Stimulated activated naive B cell treated with anti-CD40 and anti-IgM and Interleukin-4, amounts not matched to agents 10 μg/mL and 1 μg/mL and 100 μg/mL, for 72 hours (primary cell): ENCODE data around the gene PHKB.
A peak's percentile ranks its signal among the peaks of the same experiment; 100 is the strongest.

Experiments used
- ATAC-seq, 2 donors: fragments of 150-1000 bp; cut with Tn5 transposase; replicated peaks; 2 replicates each; pipeline ENCODE4 v1.10.0; 2021; ENCODE audit warnings: moderate library complexity in 1 of 2
- DNase-seq: peaks from one replicate; pipeline ENCODE4 v3.0.0; 2021
- H3K27ac Mint-ChIP-seq: one replicate; pipeline ENCODE4 v1.8.0; 2022; ENCODE audit warnings: mild to moderate bottlenecking, mixed read lengths
- H3K27me3 Mint-ChIP-seq, 2 donors: one replicate each; pipeline ENCODE4 v1.8.0; 2022; ENCODE audit warnings: mixed read lengths in 2 of 2
- H3K36me3 Mint-ChIP-seq, 2 donors: one replicate each; pipeline ENCODE4 v1.8.0; 2022; ENCODE audit warnings: mixed read lengths in 2 of 2, mild to moderate bottlenecking in 1 of 2
- H3K4me1 Mint-ChIP-seq, 2 donors: one replicate each; pipeline ENCODE4 v1.8.0; 2022; ENCODE audit warnings: mixed read lengths in 2 of 2, mild to moderate bottlenecking in 1 of 2
- H3K4me3 Mint-ChIP-seq, 2 donors: one replicate each; pipeline ENCODE4 v1.8.0; 2022; ENCODE audit warnings: mild to moderate bottlenecking in 2 of 2, mixed read lengths in 2 of 2, moderate library complexity in 1 of 2
- H3K9me3 Mint-ChIP-seq, 2 donors: one replicate each; pipeline ENCODE4 v1.8.0; 2022; ENCODE audit warnings: mixed read lengths in 2 of 2, mild to moderate bottlenecking in 1 of 2

Gene PHKB

GRCh38 chr16:47477679-47478078, 16.5 kb downstream of the PHKB start:
- ATAC-seq (no peak), DNase-seq (no peak)
- H3K4me1 Mint-ChIP-seq, result peaks cover 25 to 56% of the 10 kb centered on the region in 2 donors
- H3K4me3 Mint-ChIP-seq, result no peak overlapping the region
- no peaks in the 10 kb centered on the region for H3K27me3 Mint-ChIP-seq
- peaks cover 0 to 4% of the 10 kb centered on the region in 2 donors for H3K9me3 Mint-ChIP-seq
- H3K36me3 Mint-ChIP-seq, result peaks cover 23 to 45% of the 10 kb centered on the region in 2 donors
- no peak overlapping the region for H3K27ac Mint-ChIP-seq

DNA sequence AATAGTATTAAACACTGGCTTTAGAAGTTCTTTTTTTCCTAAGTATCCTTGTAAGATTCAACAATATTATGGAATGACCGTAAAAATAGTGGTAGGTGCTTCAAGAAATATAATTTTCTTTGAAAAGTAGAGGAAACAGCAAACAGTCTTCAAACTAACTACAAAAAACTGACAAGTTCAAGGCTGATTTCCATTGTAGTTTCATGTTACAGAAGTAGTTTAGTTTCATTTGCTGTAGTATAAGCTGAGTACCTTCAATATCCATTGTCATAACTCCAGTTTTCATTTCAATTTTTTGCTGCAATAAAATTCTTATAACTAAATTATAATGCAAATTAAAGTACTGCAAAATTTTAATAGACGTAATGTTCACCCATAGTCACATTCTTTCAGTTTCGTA, 19.3 kb downstream of the PHKB start:
- Mint-ChIP-seq H3K4me1 (peaks cover 25 to 45% of the 10 kb centered on the region in 2 donors), H3K27me3 (no peaks in the 10 kb centered on the region), H3K27ac (peak overlapping the region; percentile 75), H3K9me3 (peaks cover 0 to 4% of the 10 kb centered on the region in 2 donors), H3K4me3 (no peak overlapping the region), H3K36me3 (peaks cover 21 to 46% of the 10 kb centered on the region in 2 donors)
- DNase-seq (no peak), ATAC-seq (no peak)

- peaks cover 0 to 4% of the 10 kb centered on the region in 2 donors for H3K9me3 Mint-ChIP-seq
- DNase-seq (peak; percentile 36), ATAC-seq (peak; percentile 88 to 90)
- no peaks in the 10 kb centered on the region for H3K27me3 Mint-ChIP-seq
- H3K4me1 Mint-ChIP-seq, result peaks cover 26 to 51% of the 10 kb centered on the region in 2 donors
- H3K27ac Mint-ChIP-seq, result peak overlapping the region; percentile 91
- peaks cover 28 to 51% of the 10 kb centered on the region in 2 donors for H3K36me3 Mint-ChIP-seq
- H3K4me3 Mint-ChIP-seq, result peak overlapping the region; percentile 56 to 73
Measured at GRCh38 chr16:47481698-47482374, 20.7 kb downstream of the PHKB start.

DNA sequence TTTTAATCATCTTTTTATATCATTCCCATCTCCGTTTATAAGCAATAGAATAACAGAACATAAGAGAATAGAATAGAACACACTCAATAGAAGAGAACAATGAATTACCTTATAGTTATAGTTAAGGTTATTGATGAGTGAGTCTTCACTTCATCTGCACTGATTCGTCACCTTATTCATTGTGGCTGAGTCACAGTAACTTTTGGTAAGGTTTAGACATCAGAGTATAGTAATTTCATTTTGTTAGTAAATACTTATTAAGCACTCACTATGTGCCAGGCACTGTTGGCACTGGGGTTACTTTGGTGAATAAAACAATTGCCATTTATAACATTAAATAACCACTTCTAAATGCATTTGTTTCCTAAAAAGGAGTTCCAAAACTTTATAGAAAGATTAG, 22.5 kb downstream of the PHKB start:
- H3K27me3 Mint-ChIP-seq, result no peaks in the 10 kb centered on the region
- peak overlapping the region; percentile 76 for H3K27ac Mint-ChIP-seq
- peaks cover 4 to 6% of the 10 kb centered on the region in 2 donors for H3K9me3 Mint-ChIP-seq
- H3K4me3 Mint-ChIP-seq, result no peak overlapping the region
- H3K36me3 Mint-ChIP-seq, result peaks cover 39 to 57% of the 10 kb centered on the region in 2 donors
- DNase-seq, result no peak
- ATAC-seq, result no peak
- peaks cover 24 to 42% of the 10 kb centered on the region in 2 donors for H3K4me1 Mint-ChIP-seq

DNA sequence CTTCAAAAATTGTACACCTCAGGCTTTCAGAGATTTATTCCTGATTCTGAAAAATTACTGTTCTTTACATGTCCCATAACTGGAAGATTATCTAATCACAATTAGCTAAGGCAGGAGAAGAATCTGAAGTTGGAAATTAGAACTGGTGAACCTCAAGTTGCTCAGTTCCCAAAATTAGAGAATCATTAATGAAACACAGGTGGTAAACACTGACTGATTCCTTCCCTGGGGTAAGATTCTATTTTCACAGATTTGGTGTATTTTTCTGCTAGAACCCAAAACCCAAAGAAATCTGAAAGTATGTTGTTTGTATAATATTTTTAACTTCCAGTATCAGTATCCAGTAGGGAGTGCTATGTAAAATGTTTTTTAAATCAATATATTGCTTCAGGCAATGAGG, 25.7 kb downstream of the PHKB start:
- no peak for ATAC-seq
- H3K9me3 Mint-ChIP-seq, result peaks cover 0 to 12% of the 10 kb centered on the region in 2 donors
- H3K4me3 Mint-ChIP-seq, result peak overlapping the region in 1 of 2 donors; percentile 0
- no peak for DNase-seq
- no peak overlapping the region for H3K27ac Mint-ChIP-seq
- no peaks in the 10 kb centered on the region for H3K27me3 Mint-ChIP-seq
- H3K36me3 Mint-ChIP-seq, result peaks cover 52 to 65% of the 10 kb centered on the region in 2 donors
- H3K4me1 Mint-ChIP-seq, result peaks cover 8 to 14% of the 10 kb centered on the region in 2 donors

DNA sequence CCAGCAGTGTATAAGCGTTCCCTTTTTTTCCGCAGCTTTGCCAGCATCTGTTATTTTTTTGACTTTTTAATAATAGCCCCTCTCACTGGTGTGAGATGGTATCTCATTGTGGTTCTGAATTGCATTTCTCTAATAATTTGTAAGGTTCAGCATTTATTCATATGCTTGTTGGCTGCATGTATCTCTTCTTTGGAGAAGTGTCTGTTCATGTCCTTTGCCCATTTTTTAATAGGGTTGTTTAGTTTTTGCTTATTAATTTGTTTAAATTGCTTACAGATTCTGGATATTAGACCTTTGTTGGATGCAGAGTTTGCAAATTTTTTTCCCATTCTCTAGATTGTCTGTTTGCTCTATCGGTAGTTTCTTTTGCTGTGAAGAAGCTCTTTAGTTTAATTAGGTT, 26.9 kb downstream of the PHKB start:
- H3K4me3 Mint-ChIP-seq, result no peak overlapping the region
- H3K27ac Mint-ChIP-seq, result no peak overlapping the region
- no peak for ATAC-seq
- H3K4me1 Mint-ChIP-seq, result peaks cover 13 to 22% of the 10 kb centered on the region in 2 donors
- no peak for DNase-seq
- H3K36me3 Mint-ChIP-seq, result peaks cover 58 to 66% of the 10 kb centered on the region in 2 donors
- peaks cover 0 to 12% of the 10 kb centered on the region in 2 donors for H3K9me3 Mint-ChIP-seq
- H3K27me3 Mint-ChIP-seq, result no peaks in the 10 kb centered on the region

DNA sequence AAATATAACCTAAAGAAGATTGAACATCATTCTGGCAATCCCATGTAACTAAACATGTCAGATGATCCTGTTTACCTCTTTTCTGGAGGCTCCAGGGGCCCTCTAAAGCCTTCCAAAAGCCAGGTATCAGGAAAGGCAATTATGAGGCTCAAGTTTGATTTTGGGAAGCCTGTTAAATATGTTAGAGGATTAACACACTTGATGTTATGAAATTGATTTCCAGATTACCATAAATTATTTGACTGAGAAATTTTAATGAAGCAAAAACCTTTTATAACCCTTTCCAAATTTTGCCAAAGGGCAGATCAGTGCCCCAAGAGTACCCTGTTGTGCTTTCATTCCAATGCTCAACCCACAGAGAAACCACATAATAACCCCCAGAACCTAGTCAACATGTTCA, 29.3 kb downstream of the PHKB start:
- H3K27me3 Mint-ChIP-seq, result no peaks in the 10 kb centered on the region
- H3K36me3 Mint-ChIP-seq, result peaks cover 53 to 58% of the 10 kb centered on the region in 2 donors
- no peak for ATAC-seq
- peaks cover 13 to 36% of the 10 kb centered on the region in 2 donors for H3K4me1 Mint-ChIP-seq
- peak overlapping the region; percentile 71 for H3K27ac Mint-ChIP-seq
- peaks cover 0 to 12% of the 10 kb centered on the region in 2 donors for H3K9me3 Mint-ChIP-seq
- H3K4me3 Mint-ChIP-seq, result no peak overlapping the region
- no peak for DNase-seq

- Mint-ChIP-seq H3K36me3 (peaks cover 50 to 54% of the 10 kb centered on the region in 2 donors), H3K9me3 (peaks cover 0 to 12% of the 10 kb centered on the region in 2 donors), H3K4me1 (peaks cover 14 to 34% of the 10 kb centered on the region in 2 donors), H3K27ac (peak overlapping the region; percentile 96), H3K4me3 (peak overlapping the region; percentile 83 to 88), H3K27me3 (no peaks in the 10 kb centered on the region)
- ATAC-seq, result no peak
- no peak for DNase-seq
Measured at GRCh38 chr16:47492036-47492427, 30.9 kb downstream of the PHKB start.

DNA sequence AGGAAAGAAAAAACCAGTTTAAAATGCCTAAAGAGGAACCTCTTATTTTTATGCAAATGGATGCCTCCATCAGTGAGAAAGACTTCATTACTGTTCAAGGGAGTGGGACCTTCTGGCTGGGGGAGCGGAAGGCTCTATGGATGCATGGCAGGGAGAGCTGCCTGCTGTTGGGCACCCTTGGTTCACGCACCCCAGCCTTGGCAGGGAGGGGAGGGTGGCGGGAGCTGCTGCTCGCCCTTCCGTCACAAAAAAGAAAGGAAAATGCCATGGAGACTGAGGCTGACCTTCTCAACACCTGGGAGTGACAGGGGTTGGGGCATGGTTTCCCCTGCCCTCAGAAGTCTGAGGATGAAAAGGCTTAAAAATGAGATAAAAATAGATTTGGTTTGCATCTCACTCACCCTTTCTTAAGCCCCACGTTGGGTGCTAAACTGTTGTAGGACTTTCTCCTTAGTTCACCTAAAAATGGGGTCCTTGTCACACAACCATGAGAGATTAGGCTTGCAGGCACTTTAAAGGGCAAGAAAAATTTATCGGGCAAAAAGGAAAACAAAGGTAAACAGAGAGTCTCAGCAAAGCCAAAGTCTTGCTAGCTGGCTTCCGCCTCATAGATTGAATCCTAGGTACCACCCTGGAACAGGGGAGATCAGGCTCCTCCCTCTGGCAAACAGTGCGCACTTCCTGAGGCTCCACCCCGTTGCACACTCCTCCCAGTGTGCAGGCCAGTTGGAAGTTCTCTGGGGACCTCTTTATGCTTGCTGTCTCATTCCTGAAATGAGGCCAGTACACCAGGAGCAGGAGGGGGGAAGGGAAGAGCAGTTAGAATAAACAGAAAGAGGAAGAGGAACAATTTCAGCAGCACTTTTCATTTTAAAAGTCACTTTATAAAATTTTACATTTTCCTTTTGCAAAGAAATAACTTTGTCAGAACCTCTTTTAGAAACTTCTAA, 31.6 kb downstream of the PHKB start:
- Mint-ChIP-seq H3K27me3 (no peaks in the 10 kb centered on the region), H3K9me3 (peaks cover 0 to 12% of the 10 kb centered on the region in 2 donors), H3K4me1 (peaks cover 14 to 38% of the 10 kb centered on the region in 2 donors), H3K27ac (peak overlapping the region; percentile 96), H3K36me3 (peaks cover 52 to 54% of the 10 kb centered on the region in 2 donors), H3K4me3 (peak overlapping the region; percentile 83 to 88)
- ATAC-seq (peak; percentile 92 to 96), DNase-seq (peak; percentile 82)

GRCh38 chr16:47493381-47494337, 32.5 kb downstream of the PHKB start:
- ATAC-seq, result peak; percentile 54 to 73
- Mint-ChIP-seq H3K4me1 (peaks cover 14 to 38% of the 10 kb centered on the region in 2 donors), H3K27ac (peak overlapping the region; percentile 96), H3K4me3 (peak overlapping the region; percentile 83 to 88), H3K9me3 (peaks cover 0 to 5% of the 10 kb centered on the region in 2 donors), H3K36me3 (peaks cover 51 to 52% of the 10 kb centered on the region in 2 donors), H3K27me3 (no peaks in the 10 kb centered on the region)
- DNase-seq, result no peak

- H3K36me3 Mint-ChIP-seq, result peaks cover 47% of the 10 kb centered on the region in 2 donors
- H3K27ac Mint-ChIP-seq, result no peak overlapping the region
- H3K4me3 Mint-ChIP-seq, result no peak overlapping the region
- H3K4me1 Mint-ChIP-seq, result peaks cover 7 to 29% of the 10 kb centered on the region in 2 donors
- no peaks in the 10 kb centered on the region for H3K9me3 Mint-ChIP-seq
- no peak for ATAC-seq
- no peak for DNase-seq
- no peaks in the 10 kb centered on the region for H3K27me3 Mint-ChIP-seq
Measured at GRCh38 chr16:47499080-47499699, 38.1 kb downstream of the PHKB start.

DNA sequence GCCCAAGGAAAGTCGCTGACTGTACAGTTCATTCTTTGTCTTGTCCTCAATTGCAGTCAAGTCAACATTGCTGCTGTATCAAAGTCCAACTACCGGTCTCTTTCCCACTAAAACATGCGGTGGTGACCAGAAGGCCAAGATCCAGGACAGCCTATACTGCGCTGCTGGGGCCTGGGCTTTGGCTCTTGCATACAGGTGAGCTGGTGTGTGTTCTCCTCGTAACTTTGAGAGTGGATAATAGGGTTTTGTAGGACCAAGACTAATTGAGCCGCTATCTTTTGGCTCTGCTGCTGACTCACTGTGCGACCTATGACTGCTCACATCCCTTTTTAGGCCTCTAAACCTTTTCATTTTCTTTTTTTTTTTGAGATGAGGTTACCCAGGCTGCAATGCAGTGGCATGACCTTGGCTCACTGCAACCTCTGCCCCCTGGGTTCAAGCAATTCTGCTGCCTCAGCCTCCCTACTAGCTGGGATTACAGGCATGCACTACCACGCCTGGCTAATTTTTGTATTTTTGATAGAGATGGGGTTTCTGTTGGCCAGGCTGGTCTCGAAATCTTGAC, 38.7 kb downstream of the PHKB start:
- H3K4me1 Mint-ChIP-seq, result peaks cover 7 to 23% of the 10 kb centered on the region in 2 donors
- peak; percentile 52 to 60 for ATAC-seq
- no peaks in the 10 kb centered on the region for H3K27me3 Mint-ChIP-seq
- peaks cover 52 to 53% of the 10 kb centered on the region in 2 donors for H3K36me3 Mint-ChIP-seq
- no peaks in the 10 kb centered on the region for H3K9me3 Mint-ChIP-seq
- no peak overlapping the region for H3K27ac Mint-ChIP-seq
- DNase-seq, result no peak
- no peak overlapping the region for H3K4me3 Mint-ChIP-seq

DNA sequence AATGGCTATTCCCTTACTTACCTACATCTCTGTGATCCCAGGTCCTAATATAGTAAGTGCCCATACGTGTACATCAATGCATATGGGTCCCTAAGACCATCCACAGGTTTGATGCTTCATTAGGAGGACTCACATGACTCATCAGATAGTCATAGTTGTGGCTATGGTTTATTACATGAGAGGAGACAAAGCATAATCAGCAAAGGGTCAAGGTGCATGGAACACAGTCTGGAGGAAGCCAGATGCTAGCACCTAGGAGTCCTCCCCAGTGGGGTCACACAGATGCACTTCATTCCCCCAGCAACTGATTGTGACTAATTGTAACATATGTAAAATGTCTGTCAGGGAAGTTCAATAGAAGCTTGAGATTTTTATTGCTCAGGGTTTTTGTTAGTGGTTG, 42.8 kb downstream of the PHKB start:
- no peak overlapping the region for H3K4me3 Mint-ChIP-seq
- H3K27ac Mint-ChIP-seq, result no peak overlapping the region
- ATAC-seq (no peak), DNase-seq (no peak)
- peaks cover 53 to 58% of the 10 kb centered on the region in 2 donors for H3K36me3 Mint-ChIP-seq
- peaks cover 6 to 25% of the 10 kb centered on the region in 2 donors for H3K4me1 Mint-ChIP-seq
- H3K27me3 Mint-ChIP-seq, result no peaks in the 10 kb centered on the region
- no peaks in the 10 kb centered on the region for H3K9me3 Mint-ChIP-seq
